Loucy (cell line): Measurements from ENCODE around the gene SSH2.

Source experiments
- EZH2phosphoT487 ChIP-seq: fragments of 200-600 bp; IDR thresholded peaks from 2 replicates; pipeline ENCODE4 v1.6.1; 2018; ENCODE audit warnings: antibody characterized with exemption, mild to moderate bottlenecking, moderate library complexity, borderline replicate concordance
- TF ChIP-seq, protein P1 (sequence below): fragments of 200-600 bp; sonication (generic); conservative IDR thresholded peaks from 2 replicates; pipeline ENCODE4 v1.5.1; 2014; ENCODE audit warnings: mild to moderate bottlenecking, antibody characterized with exemption, low read length

DNA sequence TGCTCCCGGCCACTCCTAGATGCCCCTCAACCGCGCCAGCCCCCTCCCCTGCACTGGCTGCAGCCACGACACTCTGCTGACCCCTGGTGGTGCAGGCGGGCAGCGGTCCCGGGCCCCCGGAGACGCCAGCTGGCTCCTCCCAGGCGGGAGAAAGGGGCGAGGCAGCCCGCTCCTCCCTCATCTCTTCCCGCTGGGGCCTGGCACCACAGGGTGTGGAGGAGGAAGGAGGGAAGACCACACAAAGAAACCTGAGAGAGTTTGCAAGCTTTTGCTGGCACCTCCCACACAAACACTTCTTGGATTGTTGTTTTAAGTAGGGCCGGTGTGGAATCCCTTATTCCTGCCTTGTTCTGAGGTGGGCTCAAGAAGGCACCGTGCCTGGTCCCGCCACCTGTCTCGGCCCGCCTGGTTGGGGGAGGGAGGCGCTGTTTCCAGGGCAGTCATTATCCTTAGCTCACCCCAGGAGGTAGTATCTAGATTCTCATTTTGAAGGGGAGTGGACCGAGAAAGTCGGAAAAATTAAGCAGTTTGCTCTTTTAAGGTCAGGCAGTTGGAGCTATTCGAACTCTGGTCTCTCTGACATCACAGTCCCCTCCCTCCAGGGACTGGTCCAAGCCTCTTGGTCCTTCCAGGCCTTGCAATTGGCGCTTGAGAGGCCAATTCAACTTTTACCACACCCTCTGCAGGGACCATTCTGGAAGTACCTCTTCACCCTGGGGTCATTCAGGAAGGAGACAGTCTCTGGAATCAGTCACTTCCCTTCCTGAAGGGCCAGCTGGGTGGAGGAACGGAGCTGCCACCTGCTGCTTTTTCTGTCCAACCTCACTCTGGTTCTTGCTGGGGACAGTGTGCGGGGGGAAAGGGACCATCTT lies 338.1 kb downstream of the SSH2 start:
- TF ChIP-seq, protein P1, sequence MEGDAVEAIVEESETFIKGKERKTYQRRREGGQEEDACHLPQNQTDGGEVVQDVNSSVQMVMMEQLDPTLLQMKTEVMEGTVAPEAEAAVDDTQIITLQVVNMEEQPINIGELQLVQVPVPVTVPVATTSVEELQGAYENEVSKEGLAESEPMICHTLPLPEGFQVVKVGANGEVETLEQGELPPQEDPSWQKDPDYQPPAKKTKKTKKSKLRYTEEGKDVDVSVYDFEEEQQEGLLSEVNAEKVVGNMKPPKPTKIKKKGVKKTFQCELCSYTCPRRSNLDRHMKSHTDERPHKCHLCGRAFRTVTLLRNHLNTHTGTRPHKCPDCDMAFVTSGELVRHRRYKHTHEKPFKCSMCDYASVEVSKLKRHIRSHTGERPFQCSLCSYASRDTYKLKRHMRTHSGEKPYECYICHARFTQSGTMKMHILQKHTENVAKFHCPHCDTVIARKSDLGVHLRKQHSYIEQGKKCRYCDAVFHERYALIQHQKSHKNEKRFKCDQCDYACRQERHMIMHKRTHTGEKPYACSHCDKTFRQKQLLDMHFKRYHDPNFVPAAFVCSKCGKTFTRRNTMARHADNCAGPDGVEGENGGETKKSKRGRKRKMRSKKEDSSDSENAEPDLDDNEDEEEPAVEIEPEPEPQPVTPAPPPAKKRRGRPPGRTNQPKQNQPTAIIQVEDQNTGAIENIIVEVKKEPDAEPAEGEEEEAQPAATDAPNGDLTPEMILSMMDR = peak; percentile 88
- TF ChIP-seq EZH2phosphoT487 = no peak
